ENCODE results near the gene AXL.

DNA sequence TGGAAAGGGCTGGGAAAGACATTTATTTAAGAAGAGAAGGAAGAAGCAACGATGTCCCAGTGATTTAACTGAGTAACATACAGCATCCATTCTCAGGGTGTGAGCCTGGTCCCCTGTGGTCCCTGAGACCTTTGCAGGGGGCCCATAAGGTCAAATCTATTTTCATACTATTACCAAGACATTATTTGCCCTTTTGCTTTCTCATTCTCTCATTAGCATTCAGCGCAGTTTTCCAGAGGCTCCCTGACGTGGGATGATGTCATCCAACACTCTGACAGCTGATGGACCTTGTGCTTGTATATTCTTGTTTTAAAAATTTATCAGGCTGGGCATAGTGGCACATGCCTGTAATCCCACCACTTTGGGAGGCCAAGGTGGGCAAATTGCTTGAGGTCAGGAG, 26.8 kb downstream of the AXL start:
- TF ChIP-seq, protein P1, sequence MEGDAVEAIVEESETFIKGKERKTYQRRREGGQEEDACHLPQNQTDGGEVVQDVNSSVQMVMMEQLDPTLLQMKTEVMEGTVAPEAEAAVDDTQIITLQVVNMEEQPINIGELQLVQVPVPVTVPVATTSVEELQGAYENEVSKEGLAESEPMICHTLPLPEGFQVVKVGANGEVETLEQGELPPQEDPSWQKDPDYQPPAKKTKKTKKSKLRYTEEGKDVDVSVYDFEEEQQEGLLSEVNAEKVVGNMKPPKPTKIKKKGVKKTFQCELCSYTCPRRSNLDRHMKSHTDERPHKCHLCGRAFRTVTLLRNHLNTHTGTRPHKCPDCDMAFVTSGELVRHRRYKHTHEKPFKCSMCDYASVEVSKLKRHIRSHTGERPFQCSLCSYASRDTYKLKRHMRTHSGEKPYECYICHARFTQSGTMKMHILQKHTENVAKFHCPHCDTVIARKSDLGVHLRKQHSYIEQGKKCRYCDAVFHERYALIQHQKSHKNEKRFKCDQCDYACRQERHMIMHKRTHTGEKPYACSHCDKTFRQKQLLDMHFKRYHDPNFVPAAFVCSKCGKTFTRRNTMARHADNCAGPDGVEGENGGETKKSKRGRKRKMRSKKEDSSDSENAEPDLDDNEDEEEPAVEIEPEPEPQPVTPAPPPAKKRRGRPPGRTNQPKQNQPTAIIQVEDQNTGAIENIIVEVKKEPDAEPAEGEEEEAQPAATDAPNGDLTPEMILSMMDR (IDR thresholded peaks at IDR 0.05; ENCODE audit: low read depth, low read length): no peak
- TF ChIP-seq EZH2phosphoT487 (IDR thresholded peaks at IDR 0.05; ENCODE audit: low read depth): no peak

Data from OCI-LY3 (cell line).